ENCODE measurements around the gene CNP. TPM values are rescaled to one million over a fixed set of nuclear protein-coding genes. Genes with fewer than 3 reads are reported as not detected.

The CNP gene
- total and polyA plus RNA-seq, 2 of the 8 experiments (the other 6 are each of a cell fraction or from before 2014, with no cell fraction given), result 21.9 to 60.6 TPM

DNA sequence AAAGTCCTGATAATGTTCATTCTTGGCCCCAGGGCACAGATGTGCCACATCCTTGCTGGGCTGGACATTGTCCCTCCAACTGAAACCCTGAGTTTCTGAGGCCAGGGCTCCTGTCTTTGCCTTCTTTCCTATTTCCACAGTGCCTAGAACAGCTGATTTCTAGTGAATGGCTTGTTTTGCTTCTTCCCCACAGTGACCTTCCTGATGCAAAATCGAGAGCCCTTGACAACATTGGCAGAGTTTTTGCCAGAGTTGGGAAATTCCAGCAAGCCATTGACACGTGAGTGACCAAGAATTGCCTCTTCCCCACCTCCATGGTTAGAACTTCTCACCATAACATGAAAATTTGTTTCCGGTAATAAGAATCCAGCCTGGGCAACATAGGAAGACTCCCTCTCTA, 21.7 kb upstream of the CNP start (continued):
- TF ChIP-seq BRCA1 (IDR thresholded peaks at IDR 0.05; ENCODE audit: low read depth, low read length) (no peak), SP4 (IDR thresholded peaks at IDR 0.05; ENCODE audit: low read length) (no peak), CBX5 (IDR thresholded peaks at IDR 0.05; ENCODE audit: low read depth, low read length) (no peak), JUN (IDR thresholded peaks at IDR 0.05; ENCODE audit: low read depth, low read length) (no peak), SIRT6 (IDR thresholded peaks at IDR 0.05; ENCODE audit: low read length) (no peak)
- TF ChIP-seq, protein P1, sequence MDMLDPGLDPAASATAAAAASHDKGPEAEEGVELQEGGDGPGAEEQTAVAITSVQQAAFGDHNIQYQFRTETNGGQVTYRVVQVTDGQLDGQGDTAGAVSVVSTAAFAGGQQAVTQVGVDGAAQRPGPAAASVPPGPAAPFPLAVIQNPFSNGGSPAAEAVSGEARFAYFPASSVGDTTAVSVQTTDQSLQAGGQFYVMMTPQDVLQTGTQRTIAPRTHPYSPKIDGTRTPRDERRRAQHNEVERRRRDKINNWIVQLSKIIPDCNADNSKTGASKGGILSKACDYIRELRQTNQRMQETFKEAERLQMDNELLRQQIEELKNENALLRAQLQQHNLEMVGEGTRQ (IDR thresholded peaks at IDR 0.05; ENCODE audit: low read length), result no peak

All from H1 (cell line).